Panc1 (cell line): Measurements from ENCODE around the gene LRRC18. TPM values are rescaled to one million over a fixed set of nuclear protein-coding genes. Genes with fewer than 3 reads are reported as not detected.

ENCODE experiments used
- ATAC-seq: fragments of 200-7000 bp; cut with Tn5 transposase; 2 replicates; pipeline ENCODE4 v1.9.1; 2020; ENCODE audit warnings: mild to moderate bottlenecking, moderate library complexity
- BruUV-seq: library from RNA; stranded (reverse); fragments of 400-500 nt; replicated peaks from 2 replicates; lab custom pipeline; 2021; lab: Mats Ljungman, UMichigan
- CTCF ChIA-PET: fragments of 300-600 bp; sonication (Branson Sonifier 250); formaldehyde crosslinking; loops from one replicate; lab custom pipeline; 2022; ENCODE audit warnings: antibody characterized with exemption; lab: Charles Lee
- POLR2A ChIA-PET: fragments of 300-600 bp; sonication (Branson Sonifier 250); formaldehyde crosslinking; loops from one replicate; lab custom pipeline; 2022; ENCODE audit warnings: antibody characterized with exemption; lab: Charles Lee
- DNase-seq: peaks from one replicate; pipeline ENCODE4 v3.0.0-alpha.2; 2010; ENCODE audit warnings: low read depth, low spot score
- H3K27ac ChIP-seq: 2 replicates; pipeline ENCODE4 v1.5.1; 2011; ENCODE audit warnings: mild to moderate bottlenecking, low read length, inconsistent platforms
- H3K27me3 ChIP-seq: fragments of 200-500 bp; sonication (Bioruptor generic); 2 replicates; pipeline ENCODE4 v1.6.0; 2014; ENCODE audit warnings: low read length, inconsistent platforms; ENCODE audit not compliant: control insufficient read depth, insufficient read depth
- H3K36me3 ChIP-seq: fragments of 200-500 bp; sonication (Bioruptor generic); 2 replicates; pipeline ENCODE4 v1.5.1; 2014; ENCODE audit warnings: inconsistent platforms, mild to moderate bottlenecking, low read length, moderate library complexity; ENCODE audit not compliant: control insufficient read depth, insufficient read depth
- H3K4me1 ChIP-seq: 2 replicates; pipeline ENCODE4 v1.5.1; 2011; ENCODE audit warnings: inconsistent platforms, mild to moderate bottlenecking, low read length, moderate library complexity; ENCODE audit not compliant: control insufficient read depth, insufficient read depth
- H3K4me3 ChIP-seq, 2 experiments: 2 replicates each; pipeline ENCODE4 v1.5.1; 2011 to 2012; ENCODE audit warnings: low read depth in 2 of 2, low read length in 2 of 2, mild to moderate bottlenecking in 2 of 2, inconsistent platforms in 1 of 2, moderate library complexity in 1 of 2
- H3K9me3 ChIP-seq: fragments of 200-500 bp; sonication (Bioruptor generic); 2 replicates; pipeline ENCODE4 v1.5.1; 2014; ENCODE audit warnings: low read depth, mild to moderate bottlenecking, inconsistent platforms, low read length, moderate library complexity; ENCODE audit not compliant: control insufficient read depth, insufficient read depth
- POLR2AphosphoS5 ChIP-seq: IDR thresholded peaks from 2 replicates; pipeline ENCODE4 v1.6.1; 2012; ENCODE audit warnings: mild to moderate bottlenecking, low read depth, low read length, moderate library complexity
- SIN3A ChIP-seq: IDR thresholded peaks from 2 replicates; pipeline ENCODE4 v1.6.1; 2012; ENCODE audit warnings: low read depth, mild to moderate bottlenecking, low read length, moderate library complexity, borderline replicate concordance; ENCODE audit not compliant: insufficient read depth
- TCF7L2 ChIP-seq: IDR thresholded peaks from 2 replicates; pipeline ENCODE4 v1.6.1; 2011; ENCODE audit warnings: mild to moderate bottlenecking, low read depth, low read length, inconsistent platforms
- in situ Hi-C: cut with HindIII; loops from 2 replicates; pipeline ENCODE4 v1.10.0; 2016; ENCODE audit warnings: low sequenced_read_pairs, low pct_unique_long_range_greater_than_20kb
- intact Hi-C: fragments of 100-400 bp; cut with micrococcal nuclease; formaldehyde crosslinking; loops from one replicate; pipeline ENCODE4 v1.10.0; 2022; ENCODE audit not compliant: unreplicated experiment
- total RNA-seq: library from RNA; stranded (reverse); gene quantifications from one replicate; pipeline ENCODE4 v1.2.1, GENCODE V29; 2021; ENCODE audit not compliant: unreplicated experiment
- TF ChIP-seq, protein P1 (sequence below): fragments of 450-650 bp; IDR thresholded peaks from 2 replicates; pipeline ENCODE4 v1.5.1; 2017; ENCODE audit warnings: mild to moderate bottlenecking
- TF ChIP-seq, protein P2 (sequence below), 2 experiments: IDR thresholded peaks; 2 replicates each; pipeline ENCODE4 v1.6.1; 2011 to 2012; ENCODE audit warnings: low read depth in 2 of 2, control low read depth in 1 of 2, low read length in 1 of 2, mild to moderate bottlenecking in 1 of 2, moderate library complexity in 1 of 2; ENCODE audit not compliant: insufficient read depth in 1 of 2

Gene LRRC18
- total RNA-seq, 1 experiment from 2014 or later: not detected

DNA sequence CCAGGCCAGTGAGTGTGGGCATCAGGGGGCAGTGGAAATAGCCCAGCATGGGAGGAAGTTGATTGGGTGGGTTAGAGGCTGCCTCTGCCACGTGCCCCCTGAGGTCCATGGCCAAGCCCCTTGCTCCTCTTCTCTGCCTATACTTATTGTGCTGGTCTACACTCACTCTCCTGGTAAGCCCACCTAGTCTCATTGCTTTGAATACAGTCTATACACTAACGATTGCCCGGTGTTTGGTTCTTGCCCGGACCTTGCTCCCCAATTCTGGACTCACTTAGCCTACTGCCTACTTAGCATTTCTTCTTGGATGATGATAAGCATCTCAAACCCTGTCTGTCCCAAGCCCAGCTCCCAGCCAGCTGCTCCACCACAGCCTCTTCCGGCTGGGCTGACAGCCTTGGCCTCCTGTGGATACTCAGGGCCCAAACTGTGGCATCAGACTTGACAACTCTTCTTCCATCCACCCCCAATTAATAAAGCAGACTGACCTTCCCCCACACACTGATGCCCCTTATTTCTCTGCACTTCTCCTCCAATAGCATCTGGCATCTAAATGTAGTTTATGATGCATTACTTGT, 10.1 kb downstream of the LRRC18 start:
- ChIA-PET CTCF (no interaction called here), POLR2A (no interaction called here)
- H3K27ac ChIP-seq: no peak overlapping the region
- DNase-seq (no peak), ATAC-seq (no peak)
- no peaks in the 10 kb centered on the region for H3K4me1 ChIP-seq
- BruUV-seq: no TSS peak
- intact Hi-C loops (no loop called here), in situ Hi-C loops (no loop called here)
- H3K4me3 ChIP-seq: no peak overlapping the region
- TF ChIP-seq TCF7L2 (no peak), SIN3A (no peak), POLR2AphosphoS5 (no peak)
- TF ChIP-seq, protein P1, sequence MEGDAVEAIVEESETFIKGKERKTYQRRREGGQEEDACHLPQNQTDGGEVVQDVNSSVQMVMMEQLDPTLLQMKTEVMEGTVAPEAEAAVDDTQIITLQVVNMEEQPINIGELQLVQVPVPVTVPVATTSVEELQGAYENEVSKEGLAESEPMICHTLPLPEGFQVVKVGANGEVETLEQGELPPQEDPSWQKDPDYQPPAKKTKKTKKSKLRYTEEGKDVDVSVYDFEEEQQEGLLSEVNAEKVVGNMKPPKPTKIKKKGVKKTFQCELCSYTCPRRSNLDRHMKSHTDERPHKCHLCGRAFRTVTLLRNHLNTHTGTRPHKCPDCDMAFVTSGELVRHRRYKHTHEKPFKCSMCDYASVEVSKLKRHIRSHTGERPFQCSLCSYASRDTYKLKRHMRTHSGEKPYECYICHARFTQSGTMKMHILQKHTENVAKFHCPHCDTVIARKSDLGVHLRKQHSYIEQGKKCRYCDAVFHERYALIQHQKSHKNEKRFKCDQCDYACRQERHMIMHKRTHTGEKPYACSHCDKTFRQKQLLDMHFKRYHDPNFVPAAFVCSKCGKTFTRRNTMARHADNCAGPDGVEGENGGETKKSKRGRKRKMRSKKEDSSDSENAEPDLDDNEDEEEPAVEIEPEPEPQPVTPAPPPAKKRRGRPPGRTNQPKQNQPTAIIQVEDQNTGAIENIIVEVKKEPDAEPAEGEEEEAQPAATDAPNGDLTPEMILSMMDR: no peak
- TF ChIP-seq, protein P2, sequence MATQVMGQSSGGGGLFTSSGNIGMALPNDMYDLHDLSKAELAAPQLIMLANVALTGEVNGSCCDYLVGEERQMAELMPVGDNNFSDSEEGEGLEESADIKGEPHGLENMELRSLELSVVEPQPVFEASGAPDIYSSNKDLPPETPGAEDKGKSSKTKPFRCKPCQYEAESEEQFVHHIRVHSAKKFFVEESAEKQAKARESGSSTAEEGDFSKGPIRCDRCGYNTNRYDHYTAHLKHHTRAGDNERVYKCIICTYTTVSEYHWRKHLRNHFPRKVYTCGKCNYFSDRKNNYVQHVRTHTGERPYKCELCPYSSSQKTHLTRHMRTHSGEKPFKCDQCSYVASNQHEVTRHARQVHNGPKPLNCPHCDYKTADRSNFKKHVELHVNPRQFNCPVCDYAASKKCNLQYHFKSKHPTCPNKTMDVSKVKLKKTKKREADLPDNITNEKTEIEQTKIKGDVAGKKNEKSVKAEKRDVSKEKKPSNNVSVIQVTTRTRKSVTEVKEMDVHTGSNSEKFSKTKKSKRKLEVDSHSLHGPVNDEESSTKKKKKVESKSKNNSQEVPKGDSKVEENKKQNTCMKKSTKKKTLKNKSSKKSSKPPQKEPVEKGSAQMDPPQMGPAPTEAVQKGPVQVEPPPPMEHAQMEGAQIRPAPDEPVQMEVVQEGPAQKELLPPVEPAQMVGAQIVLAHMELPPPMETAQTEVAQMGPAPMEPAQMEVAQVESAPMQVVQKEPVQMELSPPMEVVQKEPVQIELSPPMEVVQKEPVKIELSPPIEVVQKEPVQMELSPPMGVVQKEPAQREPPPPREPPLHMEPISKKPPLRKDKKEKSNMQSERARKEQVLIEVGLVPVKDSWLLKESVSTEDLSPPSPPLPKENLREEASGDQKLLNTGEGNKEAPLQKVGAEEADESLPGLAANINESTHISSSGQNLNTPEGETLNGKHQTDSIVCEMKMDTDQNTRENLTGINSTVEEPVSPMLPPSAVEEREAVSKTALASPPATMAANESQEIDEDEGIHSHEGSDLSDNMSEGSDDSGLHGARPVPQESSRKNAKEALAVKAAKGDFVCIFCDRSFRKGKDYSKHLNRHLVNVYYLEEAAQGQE (IDR thresholded peaks at IDR 0.05; ENCODE audit: insufficient read depth in 1 of 2, low read depth in 2 of 2, low read length in 1 of 2): no peak
- peaks cover 8% of the 10 kb centered on the region for H3K27me3 ChIP-seq
- H3K9me3 ChIP-seq: no peaks in the 10 kb centered on the region
- H3K36me3 ChIP-seq: no peaks in the 10 kb centered on the region

DNA sequence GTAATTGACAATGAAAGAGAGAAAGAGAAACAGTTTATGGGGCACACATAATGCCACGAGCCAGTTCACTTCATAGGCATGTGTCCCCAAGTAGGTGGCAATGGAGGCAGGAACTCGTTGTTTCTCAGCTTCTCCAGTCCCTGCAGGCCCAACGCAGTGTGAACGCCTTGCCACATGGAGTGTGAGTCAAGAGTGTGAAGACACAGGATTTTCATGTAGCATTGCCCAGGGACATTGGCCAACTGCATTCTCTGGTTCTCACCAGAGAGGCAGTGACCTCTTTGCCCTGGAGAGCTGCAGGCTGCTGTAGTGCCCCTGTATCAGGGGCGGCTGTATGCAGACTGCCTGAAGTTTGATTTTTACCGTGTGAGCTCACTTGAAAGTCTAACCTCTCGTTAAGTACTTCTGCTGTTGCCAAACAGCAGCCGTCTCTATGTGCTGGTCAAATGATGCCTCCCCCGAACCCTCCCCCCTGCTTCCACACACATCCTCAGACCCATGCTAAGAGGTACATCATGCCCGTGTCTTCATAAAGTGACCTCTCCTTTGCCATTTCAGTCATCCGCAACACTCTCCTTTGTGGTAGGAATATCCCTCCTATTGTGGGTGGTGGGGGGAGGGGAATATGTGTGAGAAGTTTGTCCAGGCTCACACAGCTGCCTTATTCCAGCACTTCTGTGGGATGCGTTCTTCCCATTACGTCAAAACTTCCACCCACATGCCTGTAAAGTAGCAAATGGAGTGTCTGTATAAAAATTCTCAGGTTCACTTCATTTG, 12.7 kb downstream of the LRRC18 start:
- ChIA-PET CTCF (no interaction called here), POLR2A (interaction anchor here (0.5 kb wide), 1 partner anchor 9 kb away, joined by 4 read pairs; no protein-coding TSS in a partner anchor)
- DNase-seq (no peak), ATAC-seq (no peak)
- BruUV-seq: no TSS peak
- H3K27me3 ChIP-seq: peaks cover 11% of the 10 kb centered on the region
- H3K4me3 ChIP-seq: no peak overlapping the region
- intact Hi-C loops: no loop called here
- no peaks in the 10 kb centered on the region for H3K4me1 ChIP-seq
- in situ Hi-C loops: no loop called here
- H3K27ac ChIP-seq: no peak overlapping the region
- TF ChIP-seq, protein P2 (IDR thresholded peaks at IDR 0.05; ENCODE audit: insufficient read depth in 1 of 2, low read depth in 2 of 2, low read length in 1 of 2): no peak
- TF ChIP-seq TCF7L2: no peak
- TF ChIP-seq, protein P1: no peak
- H3K36me3 ChIP-seq: no peaks in the 10 kb centered on the region
- H3K9me3 ChIP-seq: no peaks in the 10 kb centered on the region
